ENCODE measurements around the gene NXNL2.
A peak's percentile ranks its signal among the peaks of the same experiment; 100 is the strongest.

NXNL2 gene

DNA sequence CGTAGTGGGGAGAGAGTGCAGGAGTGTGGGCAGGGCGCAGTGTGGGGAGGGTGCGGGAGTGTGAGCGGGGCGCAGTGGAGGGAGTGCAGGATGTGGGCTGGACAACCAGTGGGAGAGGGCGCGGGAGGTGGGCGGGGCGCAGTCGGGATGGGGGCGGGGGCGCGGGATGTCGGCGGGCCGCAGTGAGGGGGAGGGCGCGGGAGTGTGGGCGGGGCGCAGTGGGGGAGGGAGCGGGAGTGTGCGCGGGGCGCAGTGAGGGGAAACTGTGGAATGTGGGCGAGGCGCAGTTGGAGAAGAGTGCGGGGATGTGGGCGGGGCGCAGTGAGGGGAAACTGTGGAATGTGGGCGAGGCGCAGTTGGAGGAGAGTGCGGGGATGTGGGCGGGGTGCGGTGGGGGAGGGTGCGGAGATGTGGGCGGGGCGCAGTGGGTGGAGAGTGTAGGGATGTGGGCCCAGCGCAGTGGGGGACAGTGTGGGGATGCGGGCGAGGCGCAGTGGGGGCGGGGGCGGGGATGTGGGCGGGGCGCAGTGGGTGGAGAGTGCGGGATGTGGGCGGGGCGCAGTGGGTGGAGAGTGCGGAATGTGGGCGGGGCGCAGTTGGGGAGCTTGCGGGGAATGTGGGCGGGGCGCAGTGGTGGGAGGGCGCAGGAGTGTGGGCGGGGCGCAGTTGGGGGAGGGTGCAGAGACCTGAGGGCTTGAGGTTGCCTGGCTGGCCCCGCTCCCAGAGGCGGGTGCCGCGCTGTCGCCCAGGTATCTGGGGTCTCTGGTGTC is at the start of gene NXNL2:
Gene NXNL2, plus strand, starts transcription at position 723 of the 770 bp plus-strand sequence. CDS start 257 bp downstream, outside the sequence.
- peak; percentile 16 for DNase-seq

DNA sequence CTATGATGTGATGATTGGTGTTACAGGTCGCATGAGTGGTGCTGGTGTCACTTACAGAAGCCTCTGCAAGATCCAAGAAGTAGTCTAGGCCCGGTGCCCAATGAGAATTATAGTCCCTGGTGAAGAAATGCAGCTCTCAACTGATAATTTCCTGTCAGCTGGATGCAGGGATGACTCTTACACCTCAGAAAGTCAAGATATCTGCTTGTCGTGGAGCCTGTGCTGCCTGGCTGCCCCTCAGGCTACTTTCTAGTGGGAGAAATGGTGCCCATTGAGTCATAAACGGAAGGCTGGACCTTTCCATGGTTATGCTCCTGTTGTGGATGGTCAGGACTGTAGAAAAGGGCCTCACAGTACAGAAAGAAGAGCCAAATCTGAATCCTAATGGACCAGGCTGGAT is 46.8 kb upstream of the NXNL2 start:
- no peak for DNase-seq

DNA sequence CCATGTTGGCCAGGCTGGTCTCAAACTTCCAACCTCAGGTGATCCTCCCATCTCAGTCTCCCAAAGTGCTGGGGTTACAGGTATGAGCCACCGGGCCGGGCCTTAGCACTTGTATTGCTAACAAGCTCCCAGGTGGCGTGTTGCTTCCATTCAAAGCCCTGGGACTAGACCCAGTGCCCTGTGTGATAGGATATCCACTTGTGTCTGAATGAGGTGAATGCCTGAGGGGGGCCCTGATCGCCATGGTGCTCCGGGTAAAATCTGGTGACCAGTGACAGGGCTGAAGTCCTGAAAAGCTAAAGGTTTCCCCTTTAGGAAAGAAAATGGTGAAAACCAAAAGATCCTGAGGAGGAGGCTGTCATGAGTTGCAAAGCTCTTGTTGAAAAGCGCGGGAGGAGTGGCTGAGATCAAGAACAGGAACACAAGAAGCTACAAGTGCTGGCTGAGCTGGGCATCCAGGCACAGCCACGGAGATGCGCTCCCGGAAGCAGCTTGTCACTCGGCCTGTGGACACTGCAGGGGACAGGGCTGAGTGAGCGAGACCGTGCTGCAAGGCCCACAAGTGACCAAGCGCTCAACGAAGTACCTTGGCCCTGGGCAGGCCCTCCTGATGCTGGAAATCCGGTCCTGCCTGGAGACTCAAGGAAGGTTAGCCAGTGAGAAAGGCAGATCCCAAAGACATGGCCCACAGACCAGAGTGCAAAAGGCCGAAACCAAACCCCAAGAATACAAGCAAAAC is 39.8 kb upstream of the NXNL2 start:
- no peak for DNase-seq

DNA sequence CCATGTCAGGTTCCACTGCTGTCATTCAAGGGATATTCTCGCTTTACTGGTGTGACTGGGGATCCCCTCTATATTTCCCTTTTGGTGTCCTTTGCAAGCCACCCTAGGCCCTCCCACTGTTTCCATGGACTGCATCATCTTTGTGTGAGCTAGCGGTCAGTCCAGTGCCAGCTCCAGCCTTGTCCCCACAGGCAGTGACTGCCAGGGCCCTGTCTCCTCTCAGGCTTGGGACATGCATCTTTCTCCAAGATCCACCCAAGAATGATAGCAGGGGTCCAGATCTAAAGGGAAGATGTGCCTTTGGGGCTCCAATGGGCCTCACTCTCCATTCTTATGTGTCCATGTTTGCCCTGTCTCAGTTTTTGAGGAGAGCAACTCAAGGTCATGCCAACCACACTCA is 37.8 kb upstream of the NXNL2 start:
- DNase-seq: no peak

DNA sequence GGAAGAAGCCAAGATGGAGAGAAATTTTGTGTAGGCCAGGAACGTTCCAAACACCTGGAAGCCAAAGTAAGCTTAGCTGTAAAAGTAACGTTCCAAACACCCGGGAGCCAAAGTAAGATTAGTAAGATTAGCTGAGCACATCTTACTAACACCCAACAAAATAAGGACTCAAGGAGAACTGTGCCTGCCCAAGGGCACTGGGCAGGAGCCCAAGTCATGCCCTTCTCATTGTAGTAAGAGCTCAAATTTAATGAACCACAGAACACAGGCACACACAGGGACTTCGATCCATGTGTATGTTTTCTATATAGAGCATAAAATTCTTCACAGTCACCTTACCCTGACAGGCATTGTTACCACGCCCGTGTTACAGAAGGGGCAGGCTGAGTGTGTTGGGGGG is 36.1 kb upstream of the NXNL2 start:
- no peak for DNase-seq

DNA sequence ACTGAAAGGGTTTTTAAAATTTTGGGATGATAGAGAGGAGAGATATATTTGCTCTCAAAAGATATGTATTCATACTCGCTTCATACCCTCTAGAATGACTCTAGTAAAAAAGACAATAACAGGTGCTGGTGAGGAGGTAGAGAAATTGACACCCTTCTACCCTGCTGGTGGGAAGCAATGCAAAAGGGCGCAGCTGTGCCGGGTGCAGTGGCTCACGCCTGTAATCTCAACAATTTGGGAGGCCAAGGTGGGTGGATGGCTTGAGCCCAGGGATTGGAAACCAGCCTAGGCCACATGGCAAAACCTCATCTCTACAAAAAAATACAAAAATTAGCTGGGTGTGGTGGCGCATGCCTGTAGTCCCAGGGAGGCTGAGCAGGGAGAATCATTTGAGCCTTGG is 33.9 kb upstream of the NXNL2 start:
- DNase-seq: no peak

DNA sequence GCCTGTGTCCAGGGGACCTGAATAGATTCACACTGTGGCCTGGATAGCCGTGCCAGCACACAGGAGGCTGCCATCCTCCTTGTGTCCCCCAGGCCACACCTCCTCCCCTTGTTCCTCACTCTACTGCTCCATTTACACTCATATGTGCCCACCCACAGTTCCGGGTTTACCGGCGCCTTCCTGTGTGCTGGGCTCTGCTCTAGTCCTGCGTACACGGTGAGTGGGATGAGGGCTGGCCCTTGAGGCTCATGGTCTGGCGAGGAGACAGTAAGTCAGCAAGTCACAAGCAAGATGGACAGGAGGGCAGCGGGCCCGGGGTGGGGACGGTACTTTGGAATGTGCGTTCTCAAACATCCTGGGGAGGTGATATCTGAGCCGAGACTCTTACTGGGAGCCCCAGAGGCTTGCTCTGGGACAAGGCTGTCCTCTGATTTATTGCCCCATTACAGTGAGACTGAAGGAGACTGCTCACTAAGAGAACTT is 32.4 kb upstream of the NXNL2 start:
- no peak for DNase-seq

DNA sequence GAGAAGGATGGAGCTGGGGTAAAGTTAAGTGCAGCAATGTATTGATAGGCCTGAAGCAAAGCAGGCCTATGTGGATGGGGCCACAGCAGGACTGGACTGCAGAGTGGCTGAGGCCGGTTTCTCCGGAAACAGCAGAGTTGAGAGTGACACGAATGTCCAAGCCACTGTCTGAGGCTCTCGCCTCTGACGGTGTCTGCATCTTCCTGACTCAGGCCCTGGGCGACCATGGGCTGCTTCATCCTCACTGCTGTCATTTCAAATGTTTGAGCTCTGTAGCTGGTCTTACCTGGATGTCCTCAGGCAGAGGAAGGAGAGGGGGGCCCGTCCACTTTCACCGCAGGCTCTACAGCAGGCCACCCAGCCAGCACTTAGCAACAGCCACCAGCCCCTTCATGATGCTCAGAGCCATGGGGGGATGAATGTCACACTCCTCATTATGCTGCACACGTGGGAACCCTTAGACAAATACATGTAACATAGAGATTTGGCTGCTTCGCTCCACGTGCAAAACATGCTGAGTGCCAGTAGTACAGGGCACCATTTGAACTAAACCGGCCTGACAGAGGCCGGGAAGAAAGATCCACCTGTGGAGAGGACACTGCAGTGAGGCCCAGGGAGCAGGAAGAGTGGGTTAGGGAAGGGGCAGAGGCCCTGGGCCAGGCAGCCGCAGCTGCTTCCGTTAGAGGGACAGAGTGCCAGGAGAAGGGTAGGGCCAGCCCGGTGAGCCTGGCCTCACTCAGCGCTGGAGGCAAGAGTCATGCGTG is 31.7 kb upstream of the NXNL2 start:
- no peak for DNase-seq

DNA sequence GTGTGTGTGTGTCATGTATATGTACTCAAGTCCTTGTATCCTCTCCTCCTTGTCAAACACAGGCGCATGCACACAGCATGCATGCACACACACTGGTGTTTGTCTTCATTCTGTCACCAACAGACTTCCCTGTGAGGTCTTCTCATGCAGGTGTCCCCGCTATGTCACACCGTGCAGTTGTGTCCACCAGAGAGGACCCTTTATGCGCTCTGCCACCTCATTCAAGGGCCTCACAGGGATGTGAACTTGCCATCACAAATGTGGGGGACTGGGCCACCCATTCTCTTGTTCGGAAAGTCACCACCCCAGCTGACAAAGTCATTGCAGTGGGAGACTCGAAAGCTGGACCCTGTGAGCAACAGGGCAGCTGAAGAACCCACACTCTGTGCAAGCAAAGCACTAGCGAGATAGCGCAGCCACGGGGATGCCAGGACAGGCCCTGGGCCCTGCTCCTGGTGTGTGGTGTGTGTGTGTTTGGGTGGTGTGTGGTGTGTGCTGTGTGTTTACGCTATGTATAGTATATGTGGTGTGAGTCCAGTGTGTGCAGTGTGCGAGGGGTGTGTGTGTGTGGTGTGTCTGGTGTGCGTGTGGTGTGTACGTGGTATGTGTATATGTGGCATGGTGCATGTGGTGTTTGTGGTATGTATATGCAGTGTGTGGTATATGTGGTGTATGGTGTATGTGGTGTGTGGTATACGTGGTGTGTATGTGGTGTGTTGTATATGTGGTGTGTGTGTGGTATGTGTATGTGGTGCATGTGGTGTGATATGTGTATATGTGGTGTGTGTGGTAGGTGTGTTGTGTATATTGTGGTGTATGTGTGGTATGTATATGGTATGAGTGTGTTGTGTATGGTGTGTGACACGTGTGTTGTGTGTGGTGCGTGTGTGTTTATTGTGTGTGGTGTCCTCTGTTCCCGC is 30.9 kb upstream of the NXNL2 start:
- no peak for DNase-seq

DNA sequence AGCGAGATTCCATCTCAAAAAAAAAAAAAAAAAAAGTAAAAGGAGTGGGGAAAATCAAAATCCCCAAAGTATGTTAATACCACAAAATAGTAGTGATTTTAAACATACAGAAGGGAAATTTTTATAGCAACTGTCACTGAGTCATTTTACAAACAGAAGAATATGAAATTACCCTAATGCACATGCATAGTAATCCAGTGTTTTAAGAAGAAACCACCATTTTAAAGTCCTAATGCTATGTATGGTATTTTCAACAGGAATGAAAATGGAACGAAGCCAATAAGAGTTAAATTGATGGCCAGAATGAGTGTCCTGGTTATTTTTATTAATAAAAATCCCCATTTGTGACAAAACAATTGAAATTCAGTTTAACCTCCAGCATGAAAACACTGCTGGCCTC is 26.7 kb upstream of the NXNL2 start:
- no peak for DNase-seq

DNA sequence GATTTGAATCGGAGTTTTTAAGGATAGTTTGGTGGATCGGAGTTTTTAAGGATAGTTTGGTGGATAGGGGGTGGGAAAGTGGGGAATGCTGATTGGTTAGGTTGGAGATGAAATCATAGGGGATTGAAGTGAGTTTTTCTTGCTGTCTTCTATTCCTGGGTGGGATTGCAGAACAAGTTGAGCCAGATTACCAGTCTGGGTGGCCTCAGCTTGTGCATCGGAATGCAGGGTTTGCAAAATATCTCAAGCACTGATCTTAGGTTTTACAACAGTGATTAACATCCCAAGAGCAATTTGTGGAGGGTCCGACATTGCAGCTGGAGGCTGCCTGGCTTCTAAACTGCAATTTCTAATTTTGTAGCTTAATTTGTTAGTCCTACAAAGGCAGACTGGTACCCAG is 23.1 kb upstream of the NXNL2 start:
- DNase-seq: no peak

DNA sequence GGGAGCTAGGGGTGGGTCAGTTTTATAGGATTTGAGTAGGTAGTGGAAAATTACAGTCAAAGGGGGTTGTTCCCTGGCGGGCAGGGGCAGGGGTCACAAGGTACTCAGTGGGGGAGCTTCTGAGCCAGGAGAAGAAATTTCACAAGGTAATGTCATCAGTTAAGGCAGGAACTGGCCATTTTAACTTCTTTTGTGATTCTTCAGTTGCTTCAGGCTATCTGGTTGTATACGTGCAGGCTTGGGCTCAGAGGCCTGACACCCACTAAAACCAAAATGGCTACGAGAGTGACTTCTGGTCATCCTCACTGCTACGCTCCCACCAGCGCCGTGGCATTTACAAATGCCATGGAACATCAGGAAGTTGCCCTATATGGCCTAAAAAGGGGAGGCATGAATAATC is 20.7 kb upstream of the NXNL2 start:
- DNase-seq: no peak

DNA sequence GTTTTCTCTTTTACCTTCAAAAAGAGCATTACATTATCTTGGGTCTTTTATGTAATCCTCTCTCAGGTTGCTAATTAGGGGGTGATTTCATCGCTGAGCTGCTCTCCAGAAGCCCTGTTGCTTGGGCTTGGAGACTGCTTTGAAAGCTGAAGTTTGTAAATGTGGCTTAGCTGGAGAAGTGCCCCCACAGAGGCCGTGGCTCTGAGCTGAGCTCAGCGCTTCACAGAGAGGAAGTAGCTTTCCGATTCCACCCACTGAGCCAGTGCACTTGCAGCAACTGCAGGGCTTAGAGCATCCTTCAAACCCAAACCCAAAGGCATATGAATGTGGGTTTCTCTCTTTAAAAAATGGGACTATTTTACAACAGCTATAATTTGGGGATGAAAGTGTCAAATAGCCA is 13.7 kb upstream of the NXNL2 start:
- no peak for DNase-seq

DNA sequence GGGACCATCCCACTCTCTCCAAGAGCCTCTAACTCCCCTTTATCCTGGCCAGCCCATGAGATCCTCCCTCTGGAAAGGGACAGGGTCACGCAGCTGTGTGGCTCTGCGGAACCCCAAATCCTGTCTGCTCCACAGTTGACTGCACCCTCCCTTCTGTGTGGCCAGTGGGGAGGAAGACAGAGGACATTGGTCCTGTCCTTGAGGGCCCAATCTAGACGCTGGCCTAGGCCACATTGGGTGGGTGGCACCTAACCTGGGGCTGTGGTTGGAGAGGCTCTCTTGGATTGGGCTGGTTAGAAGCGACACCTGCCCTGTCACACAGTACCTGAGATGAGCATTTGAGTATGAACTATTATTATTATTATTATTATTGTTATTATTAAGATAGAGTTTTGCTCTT is 12.6 kb upstream of the NXNL2 start:
- no peak for DNase-seq

DNA sequence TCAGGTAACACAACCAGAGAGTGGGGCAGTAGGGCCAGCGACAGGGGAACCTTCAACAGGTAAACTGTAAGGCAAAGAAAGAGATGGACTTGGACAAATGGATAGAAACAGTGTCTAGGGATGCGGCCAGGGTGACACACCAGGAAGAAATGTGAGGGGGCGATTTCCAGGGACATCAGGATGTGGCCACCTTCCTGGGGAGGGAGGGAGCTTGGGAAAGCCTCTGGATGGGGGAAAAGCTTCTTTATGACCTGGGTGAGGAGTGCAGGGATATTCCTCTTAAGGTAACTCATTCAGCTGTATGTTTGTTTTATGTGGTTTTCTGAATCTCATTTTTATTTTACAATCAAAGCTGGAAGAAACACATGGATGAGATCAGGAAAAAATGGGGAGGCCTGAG is 11.9 kb upstream of the NXNL2 start:
- DNase-seq: no peak

DNA sequence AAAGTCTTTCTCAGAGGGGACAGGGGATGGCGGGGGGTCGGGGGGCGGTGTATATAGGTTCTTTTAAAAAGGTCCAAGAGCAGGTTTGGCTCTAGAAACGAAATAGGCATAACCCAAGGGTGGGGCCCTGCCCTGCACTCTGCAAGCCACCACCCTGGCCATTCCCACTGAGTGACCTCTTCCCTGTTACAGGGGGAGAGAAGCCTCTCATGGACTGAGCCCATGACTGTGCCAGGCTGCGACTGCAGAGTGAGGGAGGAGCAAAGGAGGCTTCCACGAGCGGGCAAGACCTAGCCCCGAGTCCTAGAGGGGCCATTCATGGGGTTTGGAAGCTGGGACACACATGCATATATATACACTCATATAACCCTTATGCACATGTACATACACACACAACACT is 10.1 kb upstream of the NXNL2 start:
- no peak for DNase-seq

DNA sequence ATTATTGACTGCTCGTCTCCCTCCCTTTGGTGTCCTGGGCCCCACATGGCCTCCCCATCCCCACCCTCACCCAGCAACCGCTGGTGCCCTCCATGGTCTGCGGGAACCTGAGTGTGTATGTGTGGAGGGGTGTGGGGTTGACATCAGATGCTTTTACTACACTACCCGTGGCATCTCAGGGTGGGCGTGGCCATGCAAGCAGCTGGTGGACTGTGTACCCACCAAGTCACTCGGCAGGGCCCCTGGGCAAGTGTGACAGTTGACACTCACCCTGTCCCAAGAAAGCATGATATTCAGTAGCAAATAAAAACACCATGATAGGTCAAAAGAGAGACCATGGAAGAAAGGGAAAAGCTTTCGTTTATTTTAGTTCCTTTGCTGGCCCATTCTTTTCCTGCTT is 7.4 kb upstream of the NXNL2 start:
- DNase-seq: no peak

DNA sequence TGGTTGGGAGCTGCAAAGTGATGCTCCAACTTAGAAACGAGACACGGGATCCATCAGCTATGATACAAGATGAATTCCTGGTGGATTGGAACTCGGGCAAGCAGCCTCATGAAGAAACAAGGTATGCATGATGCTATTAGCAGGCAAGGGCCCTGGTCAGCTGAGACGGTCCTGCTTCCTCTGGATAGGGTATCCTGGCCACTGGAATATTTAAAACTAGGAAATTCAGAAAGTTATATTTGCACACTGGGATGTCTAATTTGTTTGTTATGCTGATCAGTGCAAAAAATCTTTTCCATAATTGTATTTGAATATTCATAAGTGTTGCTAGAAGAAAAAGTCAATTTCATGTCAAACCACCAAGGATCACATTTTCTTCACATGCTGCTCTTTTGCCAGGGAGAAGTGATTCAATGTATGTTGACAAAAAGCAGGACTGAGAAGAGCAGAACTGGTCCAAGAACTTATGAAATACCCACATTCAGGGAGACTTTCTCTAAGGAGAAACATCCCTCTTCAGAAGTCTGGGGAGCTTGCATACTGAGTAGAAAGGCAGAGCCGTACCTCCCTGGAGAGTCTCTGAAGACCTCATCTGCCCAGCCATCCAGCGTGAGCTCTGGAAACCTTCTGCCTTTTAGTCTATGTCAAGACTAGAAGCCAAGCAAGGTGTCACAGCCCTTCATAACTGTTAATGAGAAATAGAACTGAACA is 6.7 kb upstream of the NXNL2 start:
- no peak for DNase-seq

DNA sequence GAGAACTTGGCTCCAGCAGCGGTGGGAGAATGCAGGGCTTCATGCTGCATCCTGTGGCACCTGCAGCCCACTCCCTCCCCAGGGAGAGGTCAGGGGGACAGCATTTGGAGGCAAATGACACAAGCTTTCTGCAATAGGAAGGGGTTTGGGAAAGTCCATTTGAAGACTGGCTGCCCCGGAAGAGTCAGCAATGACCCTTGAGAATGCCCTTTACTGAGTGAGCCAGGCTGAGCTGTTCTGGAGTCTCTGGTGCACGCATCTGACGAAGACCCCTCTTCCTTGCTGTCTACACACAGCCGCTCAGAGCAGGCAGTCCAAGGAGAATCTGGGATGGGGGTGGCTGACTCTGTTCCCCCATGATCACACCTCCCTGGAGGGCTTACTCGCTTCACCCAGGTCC is 5.5 kb upstream of the NXNL2 start:
- DNase-seq: no peak

DNA sequence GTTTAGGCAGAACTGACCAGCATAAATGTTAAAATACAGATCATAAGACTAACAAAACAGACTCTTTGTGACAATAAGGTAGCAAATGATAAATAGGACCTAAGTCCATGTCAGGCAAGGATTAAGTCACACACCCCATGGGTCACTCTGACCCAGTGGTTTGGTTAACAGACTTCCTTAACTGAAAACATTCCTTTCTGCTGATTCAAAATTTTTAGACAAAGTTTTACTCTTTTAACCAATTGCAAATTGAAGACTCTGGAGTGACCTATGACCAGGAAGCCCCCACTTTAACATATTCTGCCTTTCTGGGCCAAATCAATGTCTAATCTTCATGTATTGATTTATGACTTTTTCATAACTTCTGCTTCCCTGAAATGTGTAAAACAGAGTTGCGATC is 4.9 kb upstream of the NXNL2 start:
- DNase-seq: no peak

DNA sequence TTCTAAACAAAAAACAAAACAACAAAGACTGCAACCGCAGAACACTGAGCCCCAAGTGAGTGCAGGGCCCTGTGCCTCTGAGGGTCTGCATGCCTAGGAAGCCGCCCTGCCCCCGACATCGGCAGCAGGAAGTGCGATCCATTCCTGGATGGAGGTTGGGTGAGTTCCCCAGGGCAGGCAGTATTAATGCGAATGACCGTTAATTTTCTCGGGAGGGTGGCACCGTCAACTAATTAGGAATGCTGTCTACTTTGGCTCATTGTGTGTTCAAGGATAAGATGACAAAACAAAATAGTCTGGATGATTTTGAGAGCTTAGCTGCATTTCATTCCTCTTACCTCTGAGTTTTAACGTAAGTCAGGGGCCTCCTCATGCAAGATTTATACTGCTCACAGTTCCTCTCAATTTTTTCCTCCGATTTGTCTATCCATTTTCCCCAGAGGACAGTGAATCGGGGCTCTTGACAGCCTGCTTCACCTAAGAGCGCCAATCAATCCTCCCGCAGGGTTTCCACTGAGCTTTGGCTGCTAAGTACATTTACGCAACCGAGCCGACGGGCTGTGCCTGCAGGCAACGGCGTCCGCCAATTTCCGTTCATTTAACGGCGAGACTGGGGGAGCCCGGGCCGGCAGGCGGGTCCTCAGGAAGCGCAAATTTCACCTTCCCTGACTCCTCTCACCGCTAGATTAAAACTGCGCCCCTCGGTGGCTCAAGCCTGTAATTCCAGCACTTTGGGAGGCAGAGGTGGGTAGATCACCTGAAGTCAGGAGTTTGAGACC is 2.9 kb upstream of the NXNL2 start:
- DNase-seq: peak; percentile 22
